SK-MEL-5 (cell line): ENCODE measurements around the gene TRIM16. TPM values are rescaled to one million over a fixed set of nuclear protein-coding genes. Genes with fewer than 3 reads are reported as not detected.

Experiments
- small RNA-seq, 2 experiments: library from RNA; depleted of rRNA; stranded (forward); fragments of <200 nt; gene quantifications; one replicate each; pipeline ENCODE3, GENCODE V24; 2014
- total RNA-seq: library from RNA; depleted of rRNA; stranded (reverse); fragments of >200 nt; shearing (Covaris generic); gene quantifications from 2 replicates; pipeline ENCODE4 v1.2.3, GENCODE V29; 2014; rRNA removed

The TRIM16 gene
- total RNA-seq, 1 experiment from 2014 or later = 29.8 TPM

Small RNA genes within 50 kb of the gene (small RNA-seq; reads per million reads assigned to genes)
- gene AC005838.1 (0 reads per million in 2 experiments), gene ZNF29P (0 reads per million in 2 experiments)

Other genes with a start within 250 kb of the TRIM16 start
- 0.77 and 1.6 TPM in 2 replicates for gene CDRT4, start 216.7 kb downstream of the TRIM16 start, total RNA-seq
- gene TVP23C, start 120.8 kb downstream of the TRIM16 start, total RNA-seq = 5.7 and 9.0 TPM in 2 replicates
- gene FBXW10B, start 64.6 kb downstream of the TRIM16 start, total RNA-seq = 0.16 TPM in 1 of 2 replicates, not detected in the other
- 18.1 and 21.6 TPM in 2 replicates for gene ZNF286A, start 15.4 kb upstream of the TRIM16 start, total RNA-seq
- not detected in 2 replicates for gene TBC1D26, start 48.0 kb upstream of the TRIM16 start, total RNA-seq